A673 (cell line): ENCODE data around the gene AMPH. TPM values are rescaled to one million over a fixed set of nuclear protein-coding genes. Genes with fewer than 3 reads are reported as not detected.

Experiments used
- BruUV-seq: library from RNA; stranded (reverse); fragments of 400-500 nt; replicated peaks from 2 replicates; lab custom pipeline; 2021; lab: Mats Ljungman, UMichigan
- CTCF ChIA-PET: fragments of 300-600 bp; sonication (Branson Sonifier 250); formaldehyde crosslinking; loops from one replicate; lab custom pipeline; 2022; ENCODE audit warnings: antibody characterized with exemption; lab: Charles Lee
- POLR2A ChIA-PET: fragments of 300-600 bp; sonication (Branson Sonifier 250); formaldehyde crosslinking; loops from one replicate; lab custom pipeline; 2022; ENCODE audit warnings: antibody characterized with exemption; ENCODE audit not compliant: low non-redundant PET; lab: Charles Lee
- DNase-seq: peaks from one replicate; pipeline ENCODE4 v3.0.0-alpha.2; 2015; ENCODE audit warnings: low spot score
- H3K27ac ChIP-seq: fragments of 200-600 bp; sonication (generic); 2 replicates; pipeline ENCODE4 v1.5.1; 2016; ENCODE audit warnings: mixed run types, low read depth, mild to moderate bottlenecking, mixed read lengths, antibody characterized with exemption, low read length; ENCODE audit not compliant: poor library complexity, severe bottlenecking
- H3K27me3 ChIP-seq: fragments of 200-600 bp; sonication (generic); replicated peaks from 2 replicates; pipeline ENCODE4 v1.6.1; 2017; ENCODE audit warnings: mixed run types, low read depth, mild to moderate bottlenecking, mixed read lengths, antibody characterized with exemption, low read length; ENCODE audit not compliant: insufficient read depth, poor library complexity
- H3K36me3 ChIP-seq: fragments of 200-600 bp; sonication (generic); 2 replicates; pipeline ENCODE4 v1.6.1; 2016; ENCODE audit warnings: mixed run types, mild to moderate bottlenecking, mixed read lengths, antibody characterized with exemption, low read length; ENCODE audit not compliant: insufficient read depth, poor library complexity, severe bottlenecking
- H3K4me1 ChIP-seq: fragments of 200-600 bp; sonication (generic); 2 replicates; pipeline ENCODE4 v1.6.1; 2017; ENCODE audit warnings: mixed run types, mild to moderate bottlenecking, mixed read lengths, antibody characterized with exemption, low read length; ENCODE audit not compliant: insufficient read depth, poor library complexity, severe bottlenecking
- H3K4me3 ChIP-seq: fragments of 200-600 bp; sonication (generic); 2 replicates; pipeline ENCODE4 v1.5.1; 2016; ENCODE audit warnings: low read depth, mixed run types, mild to moderate bottlenecking, mixed read lengths, low read length; ENCODE audit not compliant: poor library complexity, severe bottlenecking
- H3K9me3 ChIP-seq: fragments of 200-600 bp; sonication (generic); 2 replicates; pipeline ENCODE4 v1.6.1; 2016; ENCODE audit warnings: mixed run types, low read depth, mild to moderate bottlenecking, mixed read lengths, antibody characterized with exemption, low read length; ENCODE audit not compliant: poor library complexity, severe bottlenecking
- CTCF ChIP-seq: fragments of 300-800, 200-600 bp; sonication (generic); conservative IDR thresholded peaks from 2 replicates; pipeline ENCODE4 v1.5.1; 2017; ENCODE audit warnings: low read depth, mild to moderate bottlenecking, antibody characterized with exemption, low read length, moderate library complexity, mixed read lengths
- EZH2 ChIP-seq: fragments of 200-600 bp; sonication (generic); IDR thresholded peaks from 2 replicates; pipeline ENCODE4 v1.6.1; 2017; ENCODE audit warnings: borderline replicate concordance, low read depth, mild to moderate bottlenecking, mixed read lengths, antibody characterized with exemption, low read length; ENCODE audit not compliant: poor library complexity, severe bottlenecking
- intact Hi-C: fragments of 100-400 bp; cut with micrococcal nuclease; formaldehyde crosslinking; loops from one replicate; pipeline ENCODE4 v1.10.0; 2022; ENCODE audit not compliant: unreplicated experiment
- total RNA-seq: library from RNA; stranded (reverse); gene quantifications from 2 replicates; pipeline ENCODE4 v1.2.3, GENCODE V29; 2021

Gene AMPH
- total RNA-seq, 1 experiment from 2014 or later, result 2.1 TPM

GRCh38 chr7:38507384-38507783, 123.8 kb downstream of the AMPH start:
- ChIA-PET CTCF (no interaction called here), POLR2A (no interaction called here)
- no peaks in the 10 kb centered on the region for H3K36me3 ChIP-seq
- intact Hi-C loops, result no loop called here
- no peak overlapping the region for H3K27ac ChIP-seq
- no peaks in the 10 kb centered on the region for H3K4me1 ChIP-seq
- no TSS peak for BruUV-seq
- H3K9me3 ChIP-seq, result no peaks in the 10 kb centered on the region
- no peak for DNase-seq
- H3K27me3 ChIP-seq, result no peaks in the 10 kb centered on the region
- TF ChIP-seq EZH2, result no peak
- TF ChIP-seq CTCF, result no peak
- no peak overlapping the region for H3K4me3 ChIP-seq

GRCh38 chr7:38506756-38507155, 124.4 kb downstream of the AMPH start:
- BruUV-seq, result no TSS peak
- Histone ChIP-seq H3K9me3 (no peaks in the 10 kb centered on the region), H3K27me3 (no peaks in the 10 kb centered on the region), H3K27ac (no peak overlapping the region), H3K4me3 (no peak overlapping the region), H3K4me1 (no peaks in the 10 kb centered on the region), H3K36me3 (no peaks in the 10 kb centered on the region)
- TF ChIP-seq EZH2 (no peak), CTCF (no peak)
- intact Hi-C loops, result no loop called here
- no peak for DNase-seq
- ChIA-PET CTCF (no interaction called here), POLR2A (no interaction called here)

- Histone ChIP-seq H3K36me3 (no peaks in the 10 kb centered on the region), H3K4me1 (no peaks in the 10 kb centered on the region), H3K27ac (no peak overlapping the region), H3K4me3 (no peak overlapping the region), H3K27me3 (no peaks in the 10 kb centered on the region), H3K9me3 (no peaks in the 10 kb centered on the region)
- no TSS peak for BruUV-seq
- POLR2A ChIA-PET, result no interaction called here
- DNase-seq, result no peak
- no peak for TF ChIP-seq CTCF
- TF ChIP-seq EZH2, result no peak
- CTCF ChIA-PET, result no interaction called here
- intact Hi-C loops, result no loop called here
These were observed 125.2 kb downstream of the AMPH start for GRCh38 chr7:38506004-38506403.
